ENCODE measurements around the gene DMD. TPM values are rescaled to one million over a fixed set of nuclear protein-coding genes. Genes with fewer than 3 reads are reported as not detected.

Gene DMD
- total RNA-seq, 4 donors from 2014 or later: 2.2 to 26.7 (median 7.8) TPM

- Histone ChIP-seq H3K27me3 (no peaks in the 10 kb centered on the region), H3K27ac (no peak overlapping the region), H3K4me3 (no peak overlapping the region), H3K9me3 (no peaks in the 10 kb centered on the region), H3K36me3 (no peaks in the 10 kb centered on the region), H3K4me1 (no peaks in the 10 kb centered on the region)
- TF ChIP-seq, protein P1, sequence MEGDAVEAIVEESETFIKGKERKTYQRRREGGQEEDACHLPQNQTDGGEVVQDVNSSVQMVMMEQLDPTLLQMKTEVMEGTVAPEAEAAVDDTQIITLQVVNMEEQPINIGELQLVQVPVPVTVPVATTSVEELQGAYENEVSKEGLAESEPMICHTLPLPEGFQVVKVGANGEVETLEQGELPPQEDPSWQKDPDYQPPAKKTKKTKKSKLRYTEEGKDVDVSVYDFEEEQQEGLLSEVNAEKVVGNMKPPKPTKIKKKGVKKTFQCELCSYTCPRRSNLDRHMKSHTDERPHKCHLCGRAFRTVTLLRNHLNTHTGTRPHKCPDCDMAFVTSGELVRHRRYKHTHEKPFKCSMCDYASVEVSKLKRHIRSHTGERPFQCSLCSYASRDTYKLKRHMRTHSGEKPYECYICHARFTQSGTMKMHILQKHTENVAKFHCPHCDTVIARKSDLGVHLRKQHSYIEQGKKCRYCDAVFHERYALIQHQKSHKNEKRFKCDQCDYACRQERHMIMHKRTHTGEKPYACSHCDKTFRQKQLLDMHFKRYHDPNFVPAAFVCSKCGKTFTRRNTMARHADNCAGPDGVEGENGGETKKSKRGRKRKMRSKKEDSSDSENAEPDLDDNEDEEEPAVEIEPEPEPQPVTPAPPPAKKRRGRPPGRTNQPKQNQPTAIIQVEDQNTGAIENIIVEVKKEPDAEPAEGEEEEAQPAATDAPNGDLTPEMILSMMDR (IDR thresholded peaks at IDR 0.05): no peak
- no peak for TF ChIP-seq POLR2A (IDR thresholded peaks at IDR 0.05)
- WGBS, 2 donors: 51 to 53% methylated on average over 3 to 5 of the region's 5 CpGs
- no peak for DNase-seq
- intact Hi-C loops (cut with DNase I): no loop called here
Observed at GRCh38 chrX:31165241-31166035, 2045.9 kb downstream of the DMD start.

DNA sequence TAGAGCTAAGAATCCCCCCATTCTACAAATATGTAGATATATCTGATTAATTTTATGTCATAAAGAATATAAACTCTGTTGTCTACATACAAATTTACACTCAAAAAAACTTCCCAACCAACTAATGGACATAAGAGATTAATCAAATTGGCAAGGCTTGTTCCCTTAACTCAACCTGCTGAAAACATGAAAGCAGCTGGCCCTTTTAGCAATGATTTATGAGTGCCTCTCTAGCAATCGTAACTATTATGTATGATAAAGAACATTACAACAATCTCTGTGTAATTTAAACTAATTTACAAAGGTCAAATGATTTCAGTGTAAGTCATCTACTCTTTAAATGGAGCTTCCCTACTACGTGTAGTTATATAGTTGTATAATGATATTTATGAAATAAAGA is 2056.4 kb downstream of the DMD start:
- no peak for TF ChIP-seq POLR2A (IDR thresholded peaks at IDR 0.05)
- TF ChIP-seq, protein P1 (IDR thresholded peaks at IDR 0.05): no peak
- Histone ChIP-seq H3K27ac (no peak overlapping the region), H3K36me3 (no peaks in the 10 kb centered on the region), H3K4me3 (no peak overlapping the region), H3K4me1 (no peaks in the 10 kb centered on the region), H3K27me3 (no peaks in the 10 kb centered on the region), H3K9me3 (no peaks in the 10 kb centered on the region)
- no peak for DNase-seq
- intact Hi-C loops (cut with DNase I): no loop called here
- WGBS, 2 donors: 68 to 76% methylated on average over 2 of the region's 2 CpGs

DNA sequence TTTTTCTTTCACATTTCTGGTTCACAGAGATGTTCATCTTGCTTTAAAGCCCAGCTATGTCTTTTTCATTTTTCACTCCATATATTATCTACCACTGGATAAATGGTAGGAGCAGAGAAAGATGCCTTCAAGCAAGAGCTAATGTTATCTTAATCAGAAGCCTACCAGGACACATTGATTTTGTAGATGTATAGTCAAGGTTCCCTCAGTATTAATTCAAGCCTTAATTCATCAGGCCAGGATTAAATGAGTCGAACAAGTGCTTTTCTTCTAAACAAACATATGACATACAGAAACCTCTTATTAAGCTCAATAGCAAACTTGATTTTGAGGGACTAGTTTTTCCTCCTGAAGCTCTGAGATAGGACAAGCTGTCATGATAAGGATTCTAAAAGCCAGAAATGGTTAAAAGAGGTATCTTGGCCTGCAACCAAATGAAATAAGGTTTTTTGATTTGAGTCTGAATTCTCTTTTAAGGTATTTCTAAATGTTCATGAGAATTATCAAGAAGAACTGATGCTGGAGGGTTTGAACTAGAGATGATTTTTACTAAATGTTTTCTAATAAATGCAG is 2057.8 kb downstream of the DMD start:
- no peak overlapping the region for H3K4me3 ChIP-seq
- WGBS, 2 donors: 63 to 65% methylated on average over 1 of the region's 1 CpG
- intact Hi-C loops (cut with DNase I): no loop called here
- H3K9me3 ChIP-seq: no peaks in the 10 kb centered on the region
- DNase-seq: no peak
- TF ChIP-seq POLR2A (IDR thresholded peaks at IDR 0.05): no peak
- TF ChIP-seq, protein P1 (IDR thresholded peaks at IDR 0.05): no peak
- H3K27me3 ChIP-seq: no peaks in the 10 kb centered on the region
- no peaks in the 10 kb centered on the region for H3K36me3 ChIP-seq
- H3K27ac ChIP-seq: no peak overlapping the region
- no peaks in the 10 kb centered on the region for H3K4me1 ChIP-seq

DNA sequence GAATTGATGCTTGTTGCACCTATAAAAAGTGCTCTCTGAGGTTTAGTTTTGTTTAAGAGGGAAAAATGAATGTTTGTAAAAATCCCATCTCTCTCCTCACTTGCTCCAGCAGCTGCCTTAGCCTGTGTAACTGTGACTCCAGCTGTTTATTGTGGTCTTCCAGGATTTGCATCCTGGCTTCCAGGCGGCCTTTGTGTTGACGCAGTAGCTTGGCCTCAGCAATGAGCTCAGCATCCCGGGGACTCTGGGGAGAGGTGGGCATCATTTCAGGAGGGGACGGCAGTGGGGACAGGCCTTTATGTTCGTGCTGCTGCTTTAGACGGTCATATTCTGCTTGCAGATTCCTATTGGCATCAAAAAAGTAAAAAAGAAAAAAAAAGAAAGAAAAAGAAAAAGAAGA is 2064.2 kb downstream of the DMD start:
- Histone ChIP-seq H3K9me3 (no peaks in the 10 kb centered on the region), H3K4me1 (no peaks in the 10 kb centered on the region), H3K27me3 (no peaks in the 10 kb centered on the region), H3K27ac (no peak overlapping the region), H3K4me3 (no peak overlapping the region), H3K36me3 (no peaks in the 10 kb centered on the region)
- 40 to 86% methylated on average over 2 to 4 of the region's 6 CpGs for WGBS, 2 donors
- DNase-seq: no peak
- TF ChIP-seq POLR2A (IDR thresholded peaks at IDR 0.05): no peak
- TF ChIP-seq, protein P1 (IDR thresholded peaks at IDR 0.05): no peak
- intact Hi-C loops (cut with DNase I): no loop called here

DNA sequence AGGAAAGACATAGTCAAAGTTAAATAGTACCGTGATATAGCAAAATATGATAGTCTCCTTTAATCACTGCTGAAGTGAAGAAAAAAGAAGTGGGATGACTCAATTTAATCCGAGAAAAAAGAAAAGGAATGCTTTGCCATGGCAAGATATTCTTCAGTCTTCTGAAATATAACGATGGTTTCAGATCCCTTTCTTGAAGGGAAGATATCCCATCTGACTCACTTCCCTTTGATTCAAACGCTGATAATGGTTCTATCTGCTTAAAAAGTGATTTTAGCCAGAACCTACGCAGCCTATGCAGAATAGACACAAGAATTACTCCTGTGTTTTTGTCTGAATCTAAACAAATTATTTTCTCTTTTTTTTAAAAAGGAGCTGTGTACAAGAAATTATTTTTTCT is 2071.4 kb downstream of the DMD start:
- WGBS, 2 donors: 58 to 75% methylated on average over 5 of the region's 5 CpGs
- Histone ChIP-seq H3K27me3 (no peaks in the 10 kb centered on the region), H3K4me1 (no peaks in the 10 kb centered on the region), H3K36me3 (no peaks in the 10 kb centered on the region), H3K27ac (no peak overlapping the region), H3K4me3 (no peak overlapping the region), H3K9me3 (no peaks in the 10 kb centered on the region)
- intact Hi-C loops (cut with DNase I): no loop called here
- TF ChIP-seq, protein P1 (IDR thresholded peaks at IDR 0.05): no peak
- TF ChIP-seq POLR2A (IDR thresholded peaks at IDR 0.05): no peak
- no peak for DNase-seq
